ENCODE results near the gene CHD6.

GRCh38 chr20:41627611-41628244 is 9.6 kb upstream of the CHD6 start:
- no peak for TF ChIP-seq CTCF (IDR thresholded peaks at IDR 0.05)
- no peak for TF ChIP-seq POLR2A (IDR thresholded peaks at IDR 0.05)

Data from heart left ventricle (tissue), 13 donors.